Left ventricle myocardium inferior (tissue), 1 donor: ENCODE results near the gene INAFM2. TPM values are rescaled to one million over a fixed set of nuclear protein-coding genes. Genes with fewer than 3 reads are reported as not detected.

Source experiments
- DNase-seq: peaks from one replicate; pipeline ENCODE4 v3.0.0-alpha.2; 2020
- H3K27ac ChIP-seq: fragments of 200-600 bp; replicated peaks from 2 replicates; pipeline ENCODE4 v1.8.0; 2021
- H3K27me3 ChIP-seq: fragments of 200-600 bp; 2 replicates; pipeline ENCODE4 v1.8.0; 2021; ENCODE audit warnings: low read depth
- H3K36me3 ChIP-seq: fragments of 200-600 bp; 2 replicates; pipeline ENCODE4 v1.8.0; 2021
- H3K4me1 ChIP-seq: fragments of 200-600 bp; 2 replicates; pipeline ENCODE4 v1.8.0; 2021
- H3K4me3 ChIP-seq: fragments of 200-600 bp; 2 replicates; pipeline ENCODE4 v1.8.0; 2021; ENCODE audit warnings: mild to moderate bottlenecking, moderate library complexity
- H3K9me3 ChIP-seq: fragments of 200-600 bp; replicated peaks from 2 replicates; pipeline ENCODE4 v1.8.0; 2021
- CTCF ChIP-seq: fragments of 200-600 bp; IDR thresholded peaks from 2 replicates; pipeline ENCODE4 v1.8.0; 2021; ENCODE audit warnings: antibody characterized with exemption, mild to moderate bottlenecking, borderline replicate concordance
- intact Hi-C: fragments of 100-400 bp; cut with micrococcal nuclease; formaldehyde crosslinking; loops from one replicate; pipeline ENCODE4 v1.11.0; 2022
- total RNA-seq: library from RNA; stranded (reverse); fragmentation: NEBNext Ultra II Directional; extraction: Animal tissue kit (Norgen Biotek cat#: 25700); gene quantifications from one replicate; pipeline ENCODE4 v1.2.1, GENCODE V29; 2021
- donor health status: DM: no; HTN: yes; CAD: no; lungs with severe emphysema.

The INAFM2 gene
- total RNA-seq, 1 donor from 2014 or later, result 52.7 TPM

- no peaks in the 10 kb centered on the region for H3K9me3 ChIP-seq
- no peak for TF ChIP-seq CTCF
- intact Hi-C loops, result no loop called here
Measured at GRCh38 chr15:40334941-40335795, 11.7 kb downstream of the INAFM2 start.

DNA sequence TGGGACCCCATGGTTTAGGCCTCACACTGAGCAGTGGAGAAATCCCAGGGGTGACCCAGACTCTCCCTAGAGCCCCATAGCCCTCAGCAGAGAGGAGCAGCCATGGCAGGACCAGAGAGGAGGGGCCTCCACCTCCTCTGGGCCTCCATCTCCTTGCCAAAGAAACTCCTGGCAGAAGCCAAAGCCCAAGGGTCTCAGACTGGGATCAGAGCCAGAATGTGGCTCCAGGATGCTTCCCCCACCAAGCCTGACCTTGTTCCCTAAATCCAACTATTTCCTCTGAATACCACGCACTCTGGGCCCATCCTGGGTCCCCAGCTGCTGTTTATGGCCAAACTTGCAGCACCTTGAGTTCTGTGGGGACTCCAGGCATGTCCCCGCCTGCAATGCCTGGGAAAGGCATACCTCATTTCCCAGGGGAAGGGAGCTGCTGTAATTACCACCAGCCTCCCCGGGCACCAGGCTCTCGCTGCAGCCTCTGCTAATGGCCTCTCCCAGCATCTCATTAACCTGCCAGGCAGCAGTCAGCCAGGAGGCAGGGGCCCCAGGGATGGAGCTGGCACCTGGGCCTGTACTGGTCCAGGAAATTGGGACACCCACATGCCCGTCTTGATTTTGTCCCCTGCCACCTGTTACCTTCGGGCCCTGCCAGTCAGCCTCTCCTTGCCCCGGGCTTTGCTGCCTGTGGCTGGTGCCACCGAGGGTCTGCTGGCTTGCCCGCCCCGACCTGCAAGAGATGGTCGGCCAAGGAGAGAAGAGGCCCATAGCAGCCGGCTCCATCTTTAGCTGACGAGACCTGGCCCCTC lies 12.6 kb downstream of the INAFM2 start:
- intact Hi-C loops, result no loop called here
- TF ChIP-seq CTCF, result no peak
- no peak overlapping the region for H3K4me3 ChIP-seq
- no peaks in the 10 kb centered on the region for H3K9me3 ChIP-seq
- H3K27me3 ChIP-seq, result no peaks in the 10 kb centered on the region
- peak overlapping the region; percentile 99 for H3K27ac ChIP-seq
- peaks cover 100% of the 10 kb centered on the region for H3K4me1 ChIP-seq
- peaks cover 22% of the 10 kb centered on the region for H3K36me3 ChIP-seq
- DNase-seq, result no peak

More at GRCh38 chr15:40334941-40335795, 11.7 kb downstream of the INAFM2 start:
- Histone ChIP-seq H3K4me3 (no peak overlapping the region), H3K27me3 (no peaks in the 10 kb centered on the region), H3K27ac (peak overlapping the region; percentile 99), H3K4me1 (peaks cover 100% of the 10 kb centered on the region), H3K36me3 (peaks cover 22% of the 10 kb centered on the region)
- no peak for DNase-seq

DNA sequence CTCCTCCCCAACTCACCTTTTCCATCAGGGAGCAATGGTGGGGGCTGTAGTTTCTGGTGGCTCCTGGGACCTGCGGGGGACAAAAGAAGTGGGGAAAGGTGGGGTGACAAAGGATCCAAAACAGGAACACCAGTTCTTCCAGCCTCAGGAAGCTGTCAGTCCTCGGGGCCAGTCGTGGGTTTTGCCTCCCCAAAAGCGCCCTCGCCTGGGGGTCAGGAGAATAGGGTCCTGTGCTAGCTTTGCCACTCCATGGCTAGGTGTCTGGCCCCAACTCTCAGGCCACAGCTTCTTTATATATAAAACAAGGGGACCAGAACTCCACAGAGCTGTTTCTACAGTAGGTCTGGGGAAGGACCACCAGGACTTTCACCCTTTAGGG lies 13.2 kb downstream of the INAFM2 start:
- intact Hi-C loops, result no loop called here
- DNase-seq, result no peak
- Histone ChIP-seq H3K36me3 (peaks cover 22% of the 10 kb centered on the region), H3K27me3 (no peaks in the 10 kb centered on the region), H3K4me3 (no peak overlapping the region), H3K27ac (peak overlapping the region; percentile 99), H3K9me3 (no peaks in the 10 kb centered on the region), H3K4me1 (peaks cover 100% of the 10 kb centered on the region)
- TF ChIP-seq CTCF, result no peak

DNA sequence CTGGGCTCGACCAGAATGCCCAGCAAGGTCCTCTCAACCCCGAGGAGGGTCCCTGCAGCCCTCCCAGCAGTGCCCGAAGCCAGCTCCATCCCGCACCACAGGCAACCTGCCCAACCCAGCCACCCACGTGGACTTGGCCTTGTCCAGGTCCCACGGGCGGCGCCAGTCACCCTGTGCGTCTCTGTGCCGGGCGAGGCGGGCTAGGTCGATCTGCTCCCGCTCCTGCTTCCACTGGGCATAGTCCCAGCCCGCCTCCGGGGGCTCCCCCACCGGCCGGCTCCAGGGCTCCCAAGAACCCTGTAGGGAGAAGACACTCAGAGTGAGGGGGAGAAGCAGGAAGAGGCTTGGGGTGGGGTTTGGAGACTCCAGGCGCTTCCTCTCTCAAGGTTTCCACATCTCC lies 14.1 kb downstream of the INAFM2 start:
- Histone ChIP-seq H3K36me3 (peaks cover 22% of the 10 kb centered on the region), H3K27ac (peak overlapping the region; percentile 99), H3K4me3 (peak overlapping the region; percentile 72), H3K27me3 (no peaks in the 10 kb centered on the region), H3K9me3 (no peaks in the 10 kb centered on the region), H3K4me1 (peaks cover 100% of the 10 kb centered on the region)
- intact Hi-C loops, result no loop called here
- DNase-seq, result no peak
- TF ChIP-seq CTCF, result no peak

DNA sequence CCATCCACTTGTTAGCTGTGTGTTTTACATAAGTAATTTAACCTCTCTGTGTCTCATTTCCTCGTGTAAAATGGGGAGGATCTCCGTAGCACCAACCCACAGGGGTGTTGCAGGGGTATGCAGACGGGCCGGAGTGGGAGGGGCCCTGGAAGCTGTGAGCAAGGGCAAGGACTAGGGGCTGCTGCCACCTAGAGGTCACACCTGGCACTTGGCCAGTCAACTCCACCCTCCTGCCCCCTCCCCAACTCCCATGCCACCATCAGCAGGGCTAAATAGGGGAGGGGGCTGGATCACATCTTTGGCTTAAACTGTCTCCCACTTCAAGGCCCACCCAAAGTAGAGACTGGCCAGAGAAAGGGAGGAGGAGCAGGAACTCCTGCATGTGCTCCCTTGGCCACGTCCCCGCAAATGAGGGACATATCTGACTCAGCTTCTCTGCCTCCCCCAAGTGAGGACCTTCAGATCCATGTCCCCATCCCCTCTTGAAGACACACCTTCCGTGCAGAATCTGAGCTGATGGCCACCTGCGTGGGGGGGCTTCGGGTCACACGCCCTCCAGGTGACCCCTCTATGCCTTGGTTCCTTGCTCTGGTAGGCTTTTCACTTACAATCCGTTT lies 14.7 kb downstream of the INAFM2 start:
- Histone ChIP-seq H3K27me3 (no peaks in the 10 kb centered on the region), H3K4me3 (peak overlapping the region; percentile 72), H3K36me3 (peaks cover 22% of the 10 kb centered on the region), H3K27ac (peak overlapping the region; percentile 99), H3K9me3 (no peaks in the 10 kb centered on the region), H3K4me1 (peaks cover 100% of the 10 kb centered on the region)
- peak; percentile 79 for DNase-seq
- intact Hi-C loops, result no loop called here
- peak; percentile 77 for TF ChIP-seq CTCF
